Measurements from ENCODE around the gene SPHK2.

- TF ChIP-seq POLR2AphosphoS5 (IDR thresholded peaks at IDR 0.05; ENCODE audit: low read depth, low read length), result no peak
- TF ChIP-seq POLR2A (IDR thresholded peaks at IDR 0.05; ENCODE audit: low read depth, low read length), result no peak
- no peak for TF ChIP-seq TAF1 (IDR thresholded peaks at IDR 0.05; ENCODE audit: low read depth, low read length)
Observed at GRCh38 chr19:48575931-48576622, 43.2 kb upstream of the SPHK2 start.
